OCI-M1 (cell line): ENCODE data around the gene SPATA13.
A peak's percentile ranks its signal among the peaks of the same experiment; 100 is the strongest.
"Not testable (repeated sequence)": the region's sequence is repeated elsewhere in the genome, so short reads cannot be mapped to it uniquely, and the experiment has no call there.

Experiments
- DNase-seq: peaks from one replicate; lab custom pipeline; 2025; lab: John Stamatoyannopoulos, UW

SPATA13 gene

GRCh38 chr13:24196593-24197197, 36.2 kb downstream of the SPATA13 start:
- DNase-seq: peak; percentile 39

- DNase-seq: no peak
These were observed 38.5 kb downstream of the SPATA13 start for GRCh38 chr13:24199016-24199415.

- no peak for DNase-seq
These were observed 41.7 kb downstream of the SPATA13 start for GRCh38 chr13:24202215-24202614.

GRCh38 chr13:24203273-24203672, 42.8 kb downstream of the SPATA13 start:
- no peak for DNase-seq

- DNase-seq: no peak
These were observed 43.3 kb downstream of the SPATA13 start for GRCh38 chr13:24203811-24204210.

GRCh38 chr13:24205076-24205475, 44.6 kb downstream of the SPATA13 start:
- DNase-seq: not testable (repeated sequence)

- no peak for DNase-seq
These were observed 47.5 kb downstream of the SPATA13 start for GRCh38 chr13:24207841-24208667.

GRCh38 chr13:24209138-24209537, 48.6 kb downstream of the SPATA13 start:
- no peak for DNase-seq

- no peak for DNase-seq
These were observed 51.7 kb downstream of the SPATA13 start for GRCh38 chr13:24212254-24212653.

GRCh38 chr13:24212674-24213073, 52.2 kb downstream of the SPATA13 start:
- DNase-seq: no peak

- DNase-seq: no peak
These were observed 53.4 kb downstream of the SPATA13 start for GRCh38 chr13:24213932-24214331.

GRCh38 chr13:24214528-24214927, 54.0 kb downstream of the SPATA13 start:
- no peak for DNase-seq

- DNase-seq: no peak
These were observed 54.6 kb downstream of the SPATA13 start for GRCh38 chr13:24215126-24215525.

- DNase-seq: no peak
These were observed 55.2 kb downstream of the SPATA13 start for GRCh38 chr13:24215732-24216131.

- DNase-seq: no peak
These were observed 55.7 kb downstream of the SPATA13 start for GRCh38 chr13:24216176-24216575.

GRCh38 chr13:24216779-24217178, 56.3 kb downstream of the SPATA13 start:
- not testable (repeated sequence) for DNase-seq

GRCh38 chr13:24217601-24218281, 57.2 kb downstream of the SPATA13 start:
- peak; percentile 52 for DNase-seq

GRCh38 chr13:24218338-24218737, 57.8 kb downstream of the SPATA13 start:
- DNase-seq: no peak

GRCh38 chr13:24218977-24219376, 58.5 kb downstream of the SPATA13 start:
- no peak for DNase-seq

- peak; percentile 81 for DNase-seq
These were observed 59.7 kb downstream of the SPATA13 start for GRCh38 chr13:24220086-24220703.

GRCh38 chr13:24221007-24221406, 60.5 kb downstream of the SPATA13 start:
- peak; percentile 1 for DNase-seq

- no peak for DNase-seq
These were observed 62.2 kb downstream of the SPATA13 start for GRCh38 chr13:24222756-24223155.
